Endodermal cell (in vitro differentiated cells): ENCODE results near the gene MXRA5. TPM values are rescaled to one million over a fixed set of nuclear protein-coding genes. Genes with fewer than 3 reads are reported as not detected.
A peak's percentile ranks its signal among the peaks of the same experiment; 100 is the strongest.
"Not testable (repeated sequence)": the region's sequence is repeated elsewhere in the genome, so short reads cannot be mapped to it uniquely, and the experiment has no call there.

ENCODE experiments used
- DNase-seq: peaks from one replicate; pipeline ENCODE4 v3.0.0-alpha.2; 2017
- H3K27ac ChIP-seq: 2 replicates; pipeline ENCODE4 v1.5.1; 2013; ENCODE audit warnings: mild to moderate bottlenecking, low read depth, low read length, moderate library complexity
- H3K27me3 ChIP-seq: 2 replicates; pipeline ENCODE4 v1.6.1; 2013; ENCODE audit warnings: mild to moderate bottlenecking, low read length, moderate library complexity; ENCODE audit not compliant: insufficient read depth, control insufficient read depth, poor library complexity, severe bottlenecking
- H3K36me3 ChIP-seq: 2 replicates; pipeline ENCODE4 v1.7.0; 2013; ENCODE audit warnings: mild to moderate bottlenecking, low read length, moderate library complexity; ENCODE audit not compliant: control insufficient read depth, insufficient read depth
- H3K4me1 ChIP-seq: one replicate; pipeline ENCODE4 v1.7.0; 2013; ENCODE audit warnings: low read length; ENCODE audit not compliant: control insufficient read depth, insufficient read depth
- H3K4me3 ChIP-seq: 2 replicates; pipeline ENCODE4 v1.5.1; 2013; ENCODE audit warnings: mild to moderate bottlenecking, low read length, moderate library complexity
- H3K9ac ChIP-seq: 2 replicates; pipeline ENCODE4 v1.6.1; 2013; ENCODE audit warnings: mild to moderate bottlenecking, low read length, moderate library complexity; ENCODE audit not compliant: poor library complexity, severe bottlenecking; ENCODE audit errors: extremely low read depth
- H3K9me3 ChIP-seq: 2 replicates; pipeline ENCODE4 v1.6.1; 2013; ENCODE audit warnings: mild to moderate bottlenecking, low read length, moderate library complexity; ENCODE audit not compliant: control insufficient read depth
- H3K27ac Mint-ChIP-seq: 2 replicates; pipeline ENCODE4 v1.8.0; 2020; ENCODE audit warnings: mixed read lengths
- H3K27me3 Mint-ChIP-seq: 2 replicates; pipeline ENCODE4 v1.8.0; 2021; ENCODE audit warnings: mild to moderate bottlenecking, mixed read lengths; ENCODE audit not compliant: insufficient read depth
- H3K36me3 Mint-ChIP-seq: 2 replicates; pipeline ENCODE4 v1.8.0; 2020; ENCODE audit warnings: low read depth, mixed read lengths
- H3K4me1 Mint-ChIP-seq: 2 replicates; pipeline ENCODE4 v1.8.0; 2020; ENCODE audit warnings: mixed read lengths
- H3K4me3 Mint-ChIP-seq: 2 replicates; pipeline ENCODE4 v1.8.0; 2020; ENCODE audit warnings: mild to moderate bottlenecking, moderate library complexity, mixed read lengths
- H3K9me3 Mint-ChIP-seq: 2 replicates; pipeline ENCODE4 v1.8.0; 2020; ENCODE audit warnings: mild to moderate bottlenecking, mixed read lengths
- CTCF ChIP-seq: fragments of 200-600 bp; sonication (generic); conservative IDR thresholded peaks from 2 replicates; pipeline ENCODE4 v1.5.0; 2021; ENCODE audit warnings: antibody characterized with exemption, mild to moderate bottlenecking
- WGBS, 2 experiments: methylation state at CpG; one replicate each; pipeline versions ENCODE4 v1.1.5 to v1.1.7; 2013; ENCODE audit warnings: missing lambda C conversion rate in 2 of 2, mixed read lengths in 1 of 2; ENCODE audit not compliant: insufficient coverage in 1 of 2, insufficient read length in 1 of 2; 5-methylcytosine and 5-hydroxymethylcytosine counted together
- total RNA-seq, 2 donors: library from RNA; stranded (reverse); fragmentation: NEBNext Ultra II Directional in 1 of 2; extraction: Animal tissue kit (Norgen Biotek cat#: 25700) in 1 of 2; gene quantifications; 2 replicates in 1 of 2; 3 replicates in 1 of 2; pipeline ENCODE4 v1.2.1, GENCODE V29; 2021

MXRA5 gene
- total RNA-seq, 2 donors from 2014 or later, result 14.6 to 40.2 TPM

GRCh38 chrX:3290561-3290960 is 55.9 kb downstream of the MXRA5 start:
- no peak overlapping the region for H3K27ac Mint-ChIP-seq
- no peak overlapping the region for H3K4me3 Mint-ChIP-seq
- Histone ChIP-seq H3K9ac (no peak overlapping the region), H3K36me3 (no peaks in the 10 kb centered on the region), H3K9me3 (no peaks in the 10 kb centered on the region), H3K27me3 (no peaks in the 10 kb centered on the region), H3K27ac (no peak overlapping the region), H3K4me3 (no peak overlapping the region), H3K4me1 (no peaks in the 10 kb centered on the region)
- TF ChIP-seq CTCF, result no peak
- 78% methylated on average over 1 of the region's 1 CpG; no CpG with 5 or more reads in 1 of the 2 experiments for WGBS, 2 experiments
- no peaks in the 10 kb centered on the region for H3K27me3 Mint-ChIP-seq
- H3K9me3 Mint-ChIP-seq, result no peaks in the 10 kb centered on the region
- H3K4me1 Mint-ChIP-seq, result peaks cover 2% of the 10 kb centered on the region
- no peak for DNase-seq
- no peaks in the 10 kb centered on the region for H3K36me3 Mint-ChIP-seq

- Mint-ChIP-seq H3K4me1 (peaks cover 2% of the 10 kb centered on the region), H3K9me3 (peaks cover 2% of the 10 kb centered on the region), H3K4me3 (no peak overlapping the region), H3K27ac (no peak overlapping the region), H3K27me3 (no peaks in the 10 kb centered on the region), H3K36me3 (no peaks in the 10 kb centered on the region)
- WGBS, 2 experiments, result 75% methylated on average over 14 of the region's 14 CpGs; no CpG with 5 or more reads in 1 of the 2 experiments
- Histone ChIP-seq H3K9ac (no peak overlapping the region), H3K4me1 (no peaks in the 10 kb centered on the region), H3K36me3 (no peaks in the 10 kb centered on the region), H3K4me3 (no peak overlapping the region), H3K27ac (peak overlapping the region; percentile 49), H3K9me3 (no peaks in the 10 kb centered on the region), H3K27me3 (no peaks in the 10 kb centered on the region)
- no peak for TF ChIP-seq CTCF
- DNase-seq, result no peak
Observed at GRCh38 chrX:3286196-3286945, 60.1 kb downstream of the MXRA5 start.

- Mint-ChIP-seq H3K27ac (no peak overlapping the region), H3K27me3 (no peaks in the 10 kb centered on the region), H3K36me3 (no peaks in the 10 kb centered on the region), H3K4me1 (no peaks in the 10 kb centered on the region), H3K9me3 (peaks cover 19% of the 10 kb centered on the region), H3K4me3 (no peak overlapping the region)
- H3K9me3 ChIP-seq, result no peaks in the 10 kb centered on the region
- no peak overlapping the region for H3K4me3 ChIP-seq
- H3K27me3 ChIP-seq, result no peaks in the 10 kb centered on the region
- H3K9ac ChIP-seq, result no peak overlapping the region
- no peak for DNase-seq
- WGBS, 2 experiments, result 0% methylated on average over 1 of the region's 1 CpG; no CpG with 5 or more reads in 1 of the 2 experiments
- H3K36me3 ChIP-seq, result no peaks in the 10 kb centered on the region
- H3K27ac ChIP-seq, result no peak overlapping the region
- H3K4me1 ChIP-seq, result no peaks in the 10 kb centered on the region
- TF ChIP-seq CTCF, result no peak
Observed at GRCh38 chrX:3280706-3281105, 65.7 kb downstream of the MXRA5 start.

- not testable (repeated sequence) for H3K9ac ChIP-seq, H3K4me3 Mint-ChIP-seq, H3K27me3 Mint-ChIP-seq, H3K4me1 Mint-ChIP-seq, H3K27me3 ChIP-seq, H3K27ac Mint-ChIP-seq, H3K4me1 ChIP-seq, H3K4me3 ChIP-seq, H3K36me3 ChIP-seq, H3K36me3 Mint-ChIP-seq, DNase-seq, H3K9me3 ChIP-seq, H3K27ac ChIP-seq
- peaks cover 13% of the 10 kb centered on the region for H3K9me3 Mint-ChIP-seq
- 80% methylated on average over 1 of the region's 1 CpG; no CpG with 5 or more reads in 1 of the 2 experiments for WGBS, 2 experiments
Observed at GRCh38 chrX:3273668-3274067, 72.8 kb downstream of the MXRA5 start.
